Right atrium auricular region (tissue), 2 donors: ENCODE results near the gene MFSD2A. TPM values are rescaled to one million over a fixed set of nuclear protein-coding genes. Genes with fewer than 3 reads are reported as not detected.
A peak's percentile ranks its signal among the peaks of the same experiment; 100 is the strongest.

ENCODE experiments used
- DNase-seq: peaks from one replicate; pipeline ENCODE4 v3.0.0-alpha.2; 2019; ENCODE audit warnings: low spot score
- H3K27ac ChIP-seq, 2 donors: fragments of 200-600 bp; sonication (generic); 1 replicate in 1 of 2; 2 replicates in 1 of 2; pipeline ENCODE4 v1.5.1; 2016 to 2019
- H3K27me3 ChIP-seq, 2 donors: fragments of 200-600 bp; sonication (generic); one replicate each; pipeline versions ENCODE4 v1.5.1 to v1.6.0; 2017 to 2019
- H3K36me3 ChIP-seq: fragments of 200-600 bp; sonication (generic); one replicate; pipeline ENCODE4 v1.5.1; 2016
- H3K4me1 ChIP-seq, 2 donors: fragments of 200-600 bp; sonication (generic); one replicate each; pipeline versions ENCODE4 v1.5.1 to v1.6.0; 2017 to 2019
- H3K4me3 ChIP-seq, 2 donors: fragments of 200-600 bp; sonication (generic); 1 replicate in 1 of 2; 2 replicates in 1 of 2; pipeline ENCODE4 v1.5.1; 2017 to 2019; ENCODE audit warnings: mild to moderate bottlenecking in 1 of 2, moderate library complexity in 1 of 2
- H3K9me3 ChIP-seq, 2 donors: fragments of 200-600 bp; sonication (generic); one replicate each; pipeline ENCODE4 v1.5.1; 2019
- total RNA-seq, 2 donors: library from RNA; depleted of rRNA; stranded (reverse); fragments of >200 nt; gene quantifications; one replicate each; pipeline ENCODE4 v1.1.0, GENCODE V29; 2016
- TF ChIP-seq, protein P1 (sequence below), 2 donors: fragments of 200-600 bp; sonication (generic); IDR thresholded peaks; one replicate each; pipeline ENCODE4 v1.5.1; 2019; ENCODE audit warnings: antibody characterized with exemption in 2 of 2

Gene MFSD2A
- total RNA-seq, 2 donors from 2014 or later = 2.6 to 5.1 TPM

- TF ChIP-seq, protein P1, sequence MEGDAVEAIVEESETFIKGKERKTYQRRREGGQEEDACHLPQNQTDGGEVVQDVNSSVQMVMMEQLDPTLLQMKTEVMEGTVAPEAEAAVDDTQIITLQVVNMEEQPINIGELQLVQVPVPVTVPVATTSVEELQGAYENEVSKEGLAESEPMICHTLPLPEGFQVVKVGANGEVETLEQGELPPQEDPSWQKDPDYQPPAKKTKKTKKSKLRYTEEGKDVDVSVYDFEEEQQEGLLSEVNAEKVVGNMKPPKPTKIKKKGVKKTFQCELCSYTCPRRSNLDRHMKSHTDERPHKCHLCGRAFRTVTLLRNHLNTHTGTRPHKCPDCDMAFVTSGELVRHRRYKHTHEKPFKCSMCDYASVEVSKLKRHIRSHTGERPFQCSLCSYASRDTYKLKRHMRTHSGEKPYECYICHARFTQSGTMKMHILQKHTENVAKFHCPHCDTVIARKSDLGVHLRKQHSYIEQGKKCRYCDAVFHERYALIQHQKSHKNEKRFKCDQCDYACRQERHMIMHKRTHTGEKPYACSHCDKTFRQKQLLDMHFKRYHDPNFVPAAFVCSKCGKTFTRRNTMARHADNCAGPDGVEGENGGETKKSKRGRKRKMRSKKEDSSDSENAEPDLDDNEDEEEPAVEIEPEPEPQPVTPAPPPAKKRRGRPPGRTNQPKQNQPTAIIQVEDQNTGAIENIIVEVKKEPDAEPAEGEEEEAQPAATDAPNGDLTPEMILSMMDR (IDR thresholded peaks at IDR 0.05) = peak; percentile 77 to 97
- H3K9me3 ChIP-seq = no peaks in the 10 kb centered on the region
- no peak overlapping the region for H3K4me3 ChIP-seq
- no peaks in the 10 kb centered on the region for H3K27me3 ChIP-seq
- H3K36me3 ChIP-seq = no peaks in the 10 kb centered on the region
- no peaks in the 10 kb centered on the region for H3K4me1 ChIP-seq
- peak; percentile 77 for DNase-seq
- H3K27ac ChIP-seq = no peak overlapping the region
Measured at GRCh38 chr1:39973503-39974135, 18.7 kb downstream of the MFSD2A start.

DNA sequence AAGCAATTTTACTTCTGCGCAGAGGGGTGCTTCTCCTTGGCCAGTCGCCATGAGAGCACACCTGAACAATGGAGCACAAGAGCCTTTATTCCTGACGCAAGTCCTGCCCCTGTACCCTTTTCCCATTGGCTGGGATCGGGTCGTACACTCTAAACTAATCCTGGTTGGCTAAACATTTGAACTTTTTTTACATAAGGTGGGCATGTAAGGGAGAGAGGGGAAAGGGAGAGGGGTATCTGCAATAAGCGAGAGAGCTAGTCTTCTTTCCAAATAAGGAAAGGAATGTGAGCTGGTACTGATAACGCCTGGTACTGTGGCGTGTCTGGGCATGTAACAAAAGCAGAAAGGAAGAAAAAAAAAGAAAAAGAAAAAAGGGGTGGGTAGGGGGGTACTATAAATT, 21.8 kb downstream of the MFSD2A start:
- H3K36me3 ChIP-seq = no peaks in the 10 kb centered on the region
- no peaks in the 10 kb centered on the region for H3K27me3 ChIP-seq
- TF ChIP-seq, protein P1 (IDR thresholded peaks at IDR 0.05) = no peak
- no peak overlapping the region for H3K4me3 ChIP-seq
- no peak for DNase-seq
- H3K27ac ChIP-seq = no peak overlapping the region
- no peaks in the 10 kb centered on the region for H3K9me3 ChIP-seq
- H3K4me1 ChIP-seq = no peaks in the 10 kb centered on the region

DNA sequence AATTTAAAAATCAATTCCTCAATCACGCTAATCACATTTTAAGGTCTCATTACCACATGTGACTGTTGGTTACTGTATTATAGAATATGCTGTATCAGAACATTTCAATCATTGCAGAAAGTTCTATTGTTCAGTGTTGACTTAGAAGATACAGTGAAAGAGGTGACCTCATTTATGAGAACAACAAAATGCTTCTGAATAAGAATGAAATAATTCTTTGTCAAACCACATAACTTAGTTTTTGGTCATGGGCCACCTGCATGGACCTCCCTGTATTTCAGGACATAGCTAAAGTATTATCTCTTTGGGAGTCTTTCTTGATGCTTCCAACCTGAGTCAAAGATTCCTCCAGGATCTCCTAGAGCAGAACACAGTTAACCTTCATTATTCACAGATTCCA, 22.3 kb downstream of the MFSD2A start:
- TF ChIP-seq, protein P1 (IDR thresholded peaks at IDR 0.05) = no peak
- Histone ChIP-seq H3K36me3 (no peaks in the 10 kb centered on the region), H3K27me3 (no peaks in the 10 kb centered on the region), H3K4me1 (no peaks in the 10 kb centered on the region), H3K27ac (no peak overlapping the region), H3K9me3 (no peaks in the 10 kb centered on the region), H3K4me3 (no peak overlapping the region)
- DNase-seq = no peak

GRCh38 chr1:39979654-39980053, 24.7 kb downstream of the MFSD2A start:
- TF ChIP-seq, protein P1 (IDR thresholded peaks at IDR 0.05) = no peak

DNA sequence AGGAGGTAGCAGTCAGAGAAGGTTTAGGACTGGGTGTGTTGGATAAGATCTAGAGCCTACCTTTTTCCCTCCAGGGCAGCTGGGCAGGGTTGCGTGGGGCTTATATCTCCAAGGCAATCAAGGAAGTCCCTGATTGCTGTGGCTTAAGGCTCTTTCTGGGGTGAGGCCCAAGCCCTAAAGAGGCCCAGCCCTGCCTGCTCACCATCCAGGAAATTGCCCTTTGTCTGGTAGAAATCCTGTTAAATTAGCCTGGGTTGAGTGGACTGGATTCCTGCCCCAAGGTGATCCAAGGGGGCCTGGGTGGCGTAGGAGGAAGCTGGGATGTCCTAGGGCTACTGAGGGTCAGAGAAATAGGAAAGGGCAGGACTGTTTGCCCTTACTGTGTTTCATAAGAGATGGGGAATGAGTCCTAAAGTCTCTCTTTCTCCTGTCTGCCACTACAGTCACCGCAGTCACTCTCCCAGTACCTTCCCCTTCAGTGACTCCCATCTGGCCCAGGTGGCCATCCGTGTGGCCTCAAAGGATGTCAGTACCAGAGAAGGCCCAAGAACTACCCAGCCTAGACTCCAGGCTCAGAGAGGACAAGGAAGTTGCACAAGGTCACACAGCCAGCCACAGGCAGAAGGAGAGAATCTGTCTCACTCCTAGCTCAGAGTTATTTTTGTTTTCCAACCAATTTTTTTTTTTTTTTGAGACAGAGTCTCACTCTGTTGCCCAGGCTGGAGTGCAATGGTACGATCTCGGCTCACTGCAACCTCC, 25.8 kb downstream of the MFSD2A start:
- no peak for DNase-seq
- no peaks in the 10 kb centered on the region for H3K36me3 ChIP-seq
- H3K27me3 ChIP-seq = no peaks in the 10 kb centered on the region
- H3K4me3 ChIP-seq = no peak overlapping the region
- H3K27ac ChIP-seq = no peak overlapping the region
- no peaks in the 10 kb centered on the region for H3K9me3 ChIP-seq
- no peaks in the 10 kb centered on the region for H3K4me1 ChIP-seq
- TF ChIP-seq, protein P1 (IDR thresholded peaks at IDR 0.05) = no peak

More at GRCh38 chr1:39979654-39980053, 24.7 kb downstream of the MFSD2A start:
- DNase-seq = no peak
- Histone ChIP-seq H3K27me3 (no peaks in the 10 kb centered on the region), H3K4me3 (no peak overlapping the region), H3K36me3 (no peaks in the 10 kb centered on the region), H3K4me1 (no peaks in the 10 kb centered on the region), H3K27ac (no peak overlapping the region), H3K9me3 (no peaks in the 10 kb centered on the region)
